Stimulated activated CD8-positive, alpha-beta memory T cell treated with anti-CD3 and anti-CD28 coated beads, Interleukin-7, amount 100 ng/mL, for 4 hours (primary cell): ENCODE measurements around the gene PSMA1.

Source experiments
- DNase-seq, 2 donors: peaks; one replicate each; pipeline ENCODE4 v3.0.0-alpha.2; 2020; ENCODE audit warnings: low read depth in 2 of 2

PSMA1 gene

GRCh38 chr11:14529951-14530350 lies 9.8 kb upstream of the PSMA1 start:
- no peak for DNase-seq

- no peak for DNase-seq
Observed at GRCh38 chr11:14529321-14529720, 9.1 kb upstream of the PSMA1 start.

DNA sequence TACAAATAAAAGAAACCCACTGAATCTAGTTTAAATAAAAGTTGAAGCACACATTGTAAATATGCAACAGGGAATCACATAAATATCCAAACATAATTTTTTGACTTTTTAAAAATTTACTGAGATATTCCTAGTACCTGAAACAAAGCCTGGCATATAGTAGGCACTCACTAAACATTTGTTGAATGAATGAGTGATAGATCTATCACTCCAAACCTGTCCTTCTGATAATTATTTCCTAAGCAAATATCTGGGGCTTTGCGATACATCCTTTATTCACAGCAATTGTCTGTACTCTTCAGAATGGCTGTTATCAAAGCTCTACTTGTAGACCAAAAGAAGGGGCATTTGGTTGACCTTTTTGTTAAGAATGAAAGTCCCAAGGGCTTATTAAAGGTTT lies 2.6 kb upstream of the PSMA1 start:
- DNase-seq = no peak

- DNase-seq = no peak
Observed at GRCh38 chr11:14522245-14522644, 2.1 kb upstream of the PSMA1 start.

GRCh38 chr11:14520747-14521151 lies 563 bp upstream of the PSMA1 start:
- no peak for DNase-seq

- DNase-seq = no peak
Observed at GRCh38 chr11:14519597-14519916, 629 bp downstream of the PSMA1 start.

DNA sequence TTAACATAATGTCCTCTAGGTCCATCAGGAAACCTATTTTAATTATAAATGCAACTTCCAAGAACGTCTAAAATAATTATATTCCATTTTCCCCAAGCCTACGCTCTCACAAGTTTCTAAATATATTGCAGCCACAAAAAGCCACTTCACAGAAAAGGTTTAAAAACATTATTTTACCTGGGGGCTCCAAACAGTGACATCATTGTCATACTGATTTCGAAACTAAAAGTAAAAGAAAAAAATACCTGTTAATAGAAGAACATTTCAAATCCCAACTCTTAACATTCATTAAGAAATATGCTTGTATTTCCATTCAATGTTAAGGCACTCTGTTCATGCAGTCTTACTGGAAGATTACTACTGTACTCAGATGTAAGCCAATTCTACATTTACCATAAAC lies 1.4 kb downstream of the PSMA1 start:
- no peak for DNase-seq

DNA sequence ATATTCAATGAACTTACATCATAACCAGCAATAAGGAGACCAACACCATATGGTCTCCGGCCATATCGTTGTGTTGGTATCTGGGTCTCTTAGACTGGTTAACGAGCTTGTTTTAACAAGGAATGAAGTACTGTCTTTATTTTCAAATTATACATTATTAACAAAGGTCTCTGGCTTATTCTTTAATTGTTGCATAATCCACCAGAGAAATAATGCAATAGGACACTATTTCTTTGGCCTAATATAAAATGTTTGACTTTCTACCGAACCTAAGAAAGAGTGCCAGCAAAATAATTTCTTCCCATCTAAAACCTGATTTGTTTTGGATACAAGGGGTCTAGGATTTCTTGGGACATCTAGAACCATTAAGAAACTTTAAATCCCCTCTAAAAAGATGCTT lies 6.4 kb downstream of the PSMA1 start:
- DNase-seq = no peak

GRCh38 chr11:14506532-14506931 lies 13.7 kb downstream of the PSMA1 start:
- no peak for DNase-seq

DNA sequence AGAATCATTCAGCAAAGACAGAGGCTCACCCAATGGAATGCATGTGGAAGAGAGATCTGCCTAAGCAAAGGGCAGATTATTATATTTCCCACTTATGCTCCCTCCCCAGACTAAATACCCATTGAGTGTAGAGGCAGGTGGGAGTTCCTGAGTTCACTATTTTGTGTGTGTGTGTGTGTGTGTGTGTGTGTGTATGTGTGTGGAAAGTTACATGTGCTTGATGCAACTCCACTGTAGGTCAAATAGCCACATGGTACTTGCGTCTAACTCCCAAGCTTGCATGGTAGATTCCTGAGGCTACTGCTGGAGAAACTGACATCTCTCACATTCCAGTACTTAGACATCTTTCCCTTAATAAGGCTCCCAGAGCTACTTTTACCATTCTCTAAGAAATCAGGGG lies 17.2 kb downstream of the PSMA1 start:
- DNase-seq = no peak

DNA sequence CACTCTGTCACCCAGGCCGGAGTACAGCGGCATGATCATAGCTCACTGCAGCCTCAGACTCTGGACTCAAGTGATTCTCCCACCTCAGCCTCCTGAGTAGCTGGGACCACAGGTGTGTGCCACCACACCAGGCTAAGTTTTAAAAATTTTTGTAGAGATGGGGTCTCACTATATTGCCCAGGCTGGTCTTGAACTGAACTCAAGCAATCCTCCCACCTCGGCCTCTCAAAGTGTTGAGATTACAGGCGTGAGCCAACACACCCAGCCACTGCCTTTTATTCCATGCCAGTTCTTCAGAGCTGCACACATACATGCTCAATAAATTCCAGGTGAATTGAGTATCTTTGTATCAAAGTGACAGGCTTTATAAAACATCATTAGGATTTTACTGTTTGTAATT lies 18.1 kb downstream of the PSMA1 start:
- DNase-seq = no peak

GRCh38 chr11:14500181-14500651 lies 20.0 kb downstream of the PSMA1 start:
- peak; percentile 24 to 40 for DNase-seq

DNA sequence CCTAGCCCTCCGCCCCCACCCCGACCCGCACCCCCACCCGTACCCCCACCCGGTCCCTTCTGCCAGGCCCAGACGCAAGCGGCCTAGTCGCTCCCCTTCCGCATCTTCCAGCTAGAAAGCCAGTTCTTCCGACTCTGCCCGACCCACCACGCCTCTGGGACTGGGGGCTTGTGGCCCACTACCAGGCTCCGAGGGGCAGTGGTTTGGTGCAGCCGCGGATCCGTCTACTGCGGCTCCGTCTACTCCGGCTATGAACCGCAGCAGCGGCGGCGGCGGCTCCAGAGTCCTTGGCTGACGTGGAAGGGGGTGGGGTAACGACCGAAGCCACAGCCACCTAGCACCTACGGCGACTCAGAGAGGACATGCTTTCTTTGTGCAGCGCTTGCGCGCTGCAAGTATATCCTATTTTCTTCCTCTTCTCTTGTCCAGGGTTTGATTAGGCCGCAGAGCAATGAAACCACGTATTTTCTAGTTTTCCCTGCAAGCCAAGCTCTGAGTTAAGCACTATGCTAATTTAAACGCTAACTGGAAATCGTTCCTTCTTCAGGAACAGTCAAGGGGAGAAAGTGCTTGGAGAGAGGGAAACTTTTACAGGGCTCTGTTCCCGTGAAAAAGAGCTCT lies 20.5 kb downstream of the PSMA1 start, which contains the start of gene COPB1:
Gene COPB1 (minus strand): TSS at position 252 of the 621 bp plus-strand sequence. CDS start 883 bp downstream, outside the sequence.
- peak; percentile 83 to 85 for DNase-seq

- DNase-seq = peak in 1 of 2 donors; percentile 32
Observed at GRCh38 chr11:14499178-14499559, 21.0 kb downstream of the PSMA1 start.

DNA sequence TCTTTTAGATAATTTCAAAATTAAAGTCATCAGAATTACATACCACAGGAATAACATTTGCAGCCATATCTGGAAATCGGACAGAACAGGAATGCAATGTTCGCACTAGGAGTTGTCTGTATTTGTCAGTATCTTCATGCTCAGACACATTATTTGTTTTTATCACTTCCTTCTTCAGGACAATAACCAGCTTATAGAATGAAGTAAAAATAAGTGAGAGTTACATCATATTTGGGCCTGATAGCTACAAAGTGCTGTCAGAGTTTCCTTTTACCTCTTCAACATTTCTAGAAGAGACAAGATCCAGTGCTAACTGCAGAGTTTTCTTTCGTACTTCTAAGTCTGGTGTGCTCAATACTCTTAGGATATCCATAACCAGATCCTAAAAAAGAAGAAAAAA lies 39.5 kb downstream of the PSMA1 start:
- no peak for DNase-seq

- DNase-seq = no peak
Observed at GRCh38 chr11:14471127-14471526, 49.1 kb downstream of the PSMA1 start.

DNA sequence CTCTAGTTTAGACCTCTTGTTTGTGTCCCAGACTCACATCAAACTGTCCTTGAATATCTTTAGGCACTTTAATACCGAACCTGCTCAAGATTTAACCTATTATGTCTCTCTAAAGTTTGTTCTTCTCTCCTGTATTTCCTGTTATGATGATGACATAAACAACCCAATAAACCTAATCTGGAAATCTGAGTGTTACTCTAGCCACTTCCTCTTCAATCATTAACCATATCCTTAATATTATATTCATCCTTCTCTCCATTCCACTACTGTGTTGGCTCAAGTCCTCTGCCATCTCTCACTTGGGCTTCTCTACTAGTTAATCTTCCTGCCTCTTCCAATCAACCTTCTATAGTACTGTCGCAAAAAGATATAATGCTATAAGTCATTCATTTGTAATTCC lies 56.6 kb downstream of the PSMA1 start:
- no peak for DNase-seq

- no peak for DNase-seq
Observed at GRCh38 chr11:14460147-14460546, 60.0 kb downstream of the PSMA1 start.

GRCh38 chr11:14458377-14458776 lies 61.8 kb downstream of the PSMA1 start:
- no peak for DNase-seq

GRCh38 chr11:14455648-14456430 lies 64.3 kb downstream of the PSMA1 start:
- DNase-seq = no peak
